Measurements from ENCODE around the gene OR5M8. TPM values are rescaled to one million over a fixed set of nuclear protein-coding genes. Genes with fewer than 3 reads are reported as not detected.

OR5M8 gene
- total RNA-seq = not detected
- polyA plus RNA-seq = not detected

GRCh38 chr11:56491270-56491669, at the start of gene OR5M8:
Gene OR5M8 (minus strand): TSS chr11:56491370. CDS start chr11:56491370, 0 bp downstream.
- no peak within 1 kb of the TSS for H3K9ac ChIP-seq (ENCODE audit: low read depth in 1 of 2, low read length in 2 of 2)
- no peak within 1 kb of the TSS for H3K27ac ChIP-seq (ENCODE audit: low read depth in 1 of 2, low read length in 2 of 2)
- peaks cover 0 to 3% (median 0%) of the 10 kb centered on the region in 4 donors for H3K9me3 ChIP-seq (ENCODE audit: control insufficient read depth in 4 of 4, low read length in 3 of 4)
- no peaks in the 10 kb centered on the region for H3K27me3 ChIP-seq (ENCODE audit: control insufficient read depth in 4 of 4, insufficient read depth in 4 of 4, low read length in 3 of 4)
- no peak within 1 kb of the TSS for H3K4me3 ChIP-seq (ENCODE audit: low read depth in 1 of 3, low read length in 3 of 3)
- 68% methylated on average over 7 of the region's 7 CpGs for whole genome bisulfite sequencing
- TF ChIP-seq REST (IDR thresholded peaks at IDR 0.05) (no peak), HNF4G (IDR thresholded peaks at IDR 0.05) (no peak), NR2F2 (IDR thresholded peaks at IDR 0.05) (no peak), FOXA1 (IDR thresholded peaks at IDR 0.05) (no peak), FOXA2 (IDR thresholded peaks at IDR 0.05) (no peak), HNF4A (conservative IDR thresholded peaks at IDR 0.05) (no peak), TAF1 (conservative IDR thresholded peaks at IDR 0.05) (no peak)
- TF ChIP-seq, protein P1, sequence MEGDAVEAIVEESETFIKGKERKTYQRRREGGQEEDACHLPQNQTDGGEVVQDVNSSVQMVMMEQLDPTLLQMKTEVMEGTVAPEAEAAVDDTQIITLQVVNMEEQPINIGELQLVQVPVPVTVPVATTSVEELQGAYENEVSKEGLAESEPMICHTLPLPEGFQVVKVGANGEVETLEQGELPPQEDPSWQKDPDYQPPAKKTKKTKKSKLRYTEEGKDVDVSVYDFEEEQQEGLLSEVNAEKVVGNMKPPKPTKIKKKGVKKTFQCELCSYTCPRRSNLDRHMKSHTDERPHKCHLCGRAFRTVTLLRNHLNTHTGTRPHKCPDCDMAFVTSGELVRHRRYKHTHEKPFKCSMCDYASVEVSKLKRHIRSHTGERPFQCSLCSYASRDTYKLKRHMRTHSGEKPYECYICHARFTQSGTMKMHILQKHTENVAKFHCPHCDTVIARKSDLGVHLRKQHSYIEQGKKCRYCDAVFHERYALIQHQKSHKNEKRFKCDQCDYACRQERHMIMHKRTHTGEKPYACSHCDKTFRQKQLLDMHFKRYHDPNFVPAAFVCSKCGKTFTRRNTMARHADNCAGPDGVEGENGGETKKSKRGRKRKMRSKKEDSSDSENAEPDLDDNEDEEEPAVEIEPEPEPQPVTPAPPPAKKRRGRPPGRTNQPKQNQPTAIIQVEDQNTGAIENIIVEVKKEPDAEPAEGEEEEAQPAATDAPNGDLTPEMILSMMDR (IDR thresholded peaks at IDR 0.05; ENCODE audit: low read depth, low read length, missing input control) = no peak
- DNase-seq (ENCODE audit: low spot score) = no peak
- H3K36me3 ChIP-seq (ENCODE audit: control insufficient read depth in 4 of 4, insufficient read depth in 3 of 4, low read depth in 1 of 4, low read length in 3 of 4) = no peaks in the 10 kb centered on the region
- H3K4me1 ChIP-seq (ENCODE audit: control insufficient read depth in 4 of 4, insufficient read depth in 4 of 4, low read length in 3 of 4) = no peaks in the 10 kb centered on the region

DNA sequence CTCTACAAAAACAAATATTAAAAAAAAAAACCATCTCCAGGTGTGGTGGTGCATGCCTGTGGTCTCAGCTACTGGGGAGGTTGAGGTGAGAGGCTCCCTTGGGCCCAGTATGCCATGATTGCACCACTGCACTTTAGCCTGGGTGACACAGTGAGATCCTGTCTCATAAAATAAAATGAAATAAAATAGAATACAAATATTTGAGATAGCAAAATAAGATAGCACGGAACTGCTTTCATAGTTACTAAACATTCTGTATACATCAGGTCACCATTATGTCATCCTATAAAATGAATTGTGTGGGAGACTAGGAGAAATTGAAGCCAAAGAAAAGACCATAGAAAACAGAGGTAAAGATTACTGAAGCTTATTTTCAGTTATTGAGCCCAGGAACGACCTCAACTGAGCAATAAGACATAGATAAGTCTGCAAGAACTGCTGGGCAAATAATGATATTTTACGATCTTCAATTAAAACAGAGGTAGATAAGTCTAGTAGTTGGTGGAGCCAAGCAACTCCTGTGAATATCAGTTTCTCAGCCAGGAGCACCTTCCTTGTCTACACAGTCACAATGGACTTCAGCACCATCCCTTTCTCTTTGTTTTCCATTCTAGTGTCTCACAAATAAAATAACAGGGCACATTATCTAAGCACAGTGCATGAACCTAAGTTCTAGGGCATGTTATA, 42.0 kb upstream of the OR5M8 start:
- DNase-seq (ENCODE audit: low spot score) = no peak
- Histone ChIP-seq H3K4me3 (ENCODE audit: low read depth in 1 of 3, low read length in 3 of 3) (no peak overlapping the region), H3K9ac (ENCODE audit: low read depth in 1 of 2, low read length in 2 of 2) (no peak overlapping the region), H3K27me3 (ENCODE audit: control insufficient read depth in 4 of 4, insufficient read depth in 4 of 4, low read length in 3 of 4) (no peaks in the 10 kb centered on the region), H3K4me1 (ENCODE audit: control insufficient read depth in 4 of 4, insufficient read depth in 4 of 4, low read length in 3 of 4) (no peaks in the 10 kb centered on the region), H3K9me3 (ENCODE audit: control insufficient read depth in 4 of 4, low read length in 3 of 4) (no peaks in the 10 kb centered on the region), H3K36me3 (ENCODE audit: control insufficient read depth in 4 of 4, insufficient read depth in 3 of 4, low read depth in 1 of 4, low read length in 3 of 4) (no peaks in the 10 kb centered on the region), H3K27ac (ENCODE audit: low read depth in 1 of 2, low read length in 2 of 2) (no peak overlapping the region)
- WGBS = 57% methylated on average over 3 of the region's 3 CpGs
- no peak for TF ChIP-seq REST (IDR thresholded peaks at IDR 0.05)
- no peak for TF ChIP-seq FOXA1 (IDR thresholded peaks at IDR 0.05)
- TF ChIP-seq HNF4G (IDR thresholded peaks at IDR 0.05) = no peak
- no peak for TF ChIP-seq ATF3 (IDR thresholded peaks at IDR 0.05)
- TF ChIP-seq GABPA (IDR thresholded peaks at IDR 0.05 in 1 of 2, conservative IDR thresholded peaks at IDR 0.05 in 1 of 2) = no peak
- TF ChIP-seq, protein P1 (IDR thresholded peaks at IDR 0.05; ENCODE audit: low read depth, low read length, missing input control) = no peak
- no peak for TF ChIP-seq JUND (IDR thresholded peaks at IDR 0.05)
- no peak for TF ChIP-seq YY1 (IDR thresholded peaks at IDR 0.05)
- no peak for TF ChIP-seq FOXA2 (IDR thresholded peaks at IDR 0.05)
- TF ChIP-seq, protein P2, sequence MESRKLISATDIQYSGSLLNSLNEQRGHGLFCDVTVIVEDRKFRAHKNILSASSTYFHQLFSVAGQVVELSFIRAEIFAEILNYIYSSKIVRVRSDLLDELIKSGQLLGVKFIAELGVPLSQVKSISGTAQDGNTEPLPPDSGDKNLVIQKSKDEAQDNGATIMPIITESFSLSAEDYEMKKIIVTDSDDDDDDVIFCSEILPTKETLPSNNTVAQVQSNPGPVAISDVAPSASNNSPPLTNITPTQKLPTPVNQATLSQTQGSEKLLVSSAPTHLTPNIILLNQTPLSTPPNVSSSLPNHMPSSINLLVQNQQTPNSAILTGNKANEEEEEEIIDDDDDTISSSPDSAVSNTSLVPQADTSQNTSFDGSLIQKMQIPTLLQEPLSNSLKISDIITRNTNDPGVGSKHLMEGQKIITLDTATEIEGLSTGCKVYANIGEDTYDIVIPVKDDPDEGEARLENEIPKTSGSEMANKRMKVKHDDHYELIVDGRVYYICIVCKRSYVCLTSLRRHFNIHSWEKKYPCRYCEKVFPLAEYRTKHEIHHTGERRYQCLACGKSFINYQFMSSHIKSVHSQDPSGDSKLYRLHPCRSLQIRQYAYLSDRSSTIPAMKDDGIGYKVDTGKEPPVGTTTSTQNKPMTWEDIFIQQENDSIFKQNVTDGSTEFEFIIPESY (IDR thresholded peaks at IDR 0.05) = no peak
- no peak for TF ChIP-seq HNF4A (conservative IDR thresholded peaks at IDR 0.05)

Data from liver (tissue), 9 donors.